Liver (tissue), 3 donors: Measurements from ENCODE around the gene KDELR3.

ENCODE experiments used
- ATF3 ChIP-seq: IDR thresholded peaks from 2 replicates; pipeline ENCODE4 v1.6.1; 2016; ENCODE audit warnings: antibody characterized with exemption
- CTCF ChIP-seq: fragments of 150-350 bp; IDR thresholded peaks from 2 replicates; pipeline ENCODE4 v1.5.1; 2017; ENCODE audit warnings: improper control_type of control experiment, low read depth, low read length; ENCODE audit not compliant: missing input control
- GABPA ChIP-seq, 2 donors: IDR thresholded peaks in 1 of 2; conservative IDR thresholded peaks in 1 of 2; 2 replicates each; pipeline ENCODE4 v1.6.1; 2016; ENCODE audit warnings: antibody characterized with exemption in 2 of 2, mild to moderate bottlenecking in 1 of 2, moderate library complexity in 1 of 2
- MAX ChIP-seq: IDR thresholded peaks from 2 replicates; pipeline ENCODE4 v1.6.1; 2016; ENCODE audit warnings: antibody characterized with exemption
- RAD21 ChIP-seq, 2 donors: IDR thresholded peaks; 2 replicates each; pipeline ENCODE4 v1.6.1; 2016; ENCODE audit warnings: antibody characterized with exemption in 2 of 2, mild to moderate bottlenecking in 2 of 2
- RXRA ChIP-seq, 2 donors: IDR thresholded peaks; 2 replicates each; pipeline ENCODE4 v1.6.1; 2017 to 2018; ENCODE audit warnings: antibody characterized with exemption in 2 of 2, mild to moderate bottlenecking in 1 of 2
- SP1 ChIP-seq: IDR thresholded peaks from 2 replicates; pipeline ENCODE4 v1.6.1; 2018; ENCODE audit warnings: antibody characterized with exemption, mild to moderate bottlenecking
- YY1 ChIP-seq: IDR thresholded peaks from 2 replicates; pipeline ENCODE4 v1.6.1; 2016; ENCODE audit warnings: antibody characterized with exemption, mild to moderate bottlenecking
- donor health status: healthy.
- donor health status: healthy.

- TF ChIP-seq CTCF (no peak), ATF3 (no peak), MAX (no peak), GABPA (IDR thresholded peaks at IDR 0.05 in 1 of 2, conservative IDR thresholded peaks at IDR 0.05 in 1 of 2) (no peak), SP1 (no peak), YY1 (no peak), RXRA (IDR thresholded peaks at IDR 0.05) (no peak), RAD21 (IDR thresholded peaks at IDR 0.05) (no peak)
Observed at GRCh38 chr22:38455530-38456271, 12.2 kb upstream of the KDELR3 start.
